DMS53 treated with DMSO at 0.1 percent for 48 hours (cell line): Measurements from ENCODE around the gene PLCG1.

Source experiments
- DNase-seq: peaks from one replicate; lab custom pipeline; 2025; ENCODE audit not compliant: unreplicated experiment; lab: John Stamatoyannopoulos, UW

PLCG1 gene

GRCh38 chr20:41204304-41205265 is 67.2 kb downstream of the PLCG1 start:
- no peak for DNase-seq

GRCh38 chr20:41205313-41205712 is 68.0 kb downstream of the PLCG1 start:
- DNase-seq, result no peak

- peak; percentile 3 for DNase-seq
Observed at GRCh38 chr20:41213150-41213820, 75.9 kb downstream of the PLCG1 start.

GRCh38 chr20:41214202-41214601 is 76.9 kb downstream of the PLCG1 start:
- no peak for DNase-seq

GRCh38 chr20:41214666-41215065 is 77.3 kb downstream of the PLCG1 start:
- no peak for DNase-seq

GRCh38 chr20:41217422-41217821 is 80.1 kb downstream of the PLCG1 start:
- no peak for DNase-seq

GRCh38 chr20:41218466-41218865 is 81.1 kb downstream of the PLCG1 start:
- DNase-seq, result no peak

- DNase-seq, result no peak
Observed at GRCh38 chr20:41219824-41220223, 82.5 kb downstream of the PLCG1 start.

GRCh38 chr20:41221614-41222218 is 84.4 kb downstream of the PLCG1 start:
- no peak for DNase-seq

GRCh38 chr20:41222296-41222695 is 85.0 kb downstream of the PLCG1 start:
- DNase-seq, result no peak

- no peak for DNase-seq
Observed at GRCh38 chr20:41222703-41223102, 85.4 kb downstream of the PLCG1 start.

- no peak for DNase-seq
Observed at GRCh38 chr20:41223112-41223511, 85.8 kb downstream of the PLCG1 start.

- no peak for DNase-seq
Observed at GRCh38 chr20:41224281-41224680, 86.9 kb downstream of the PLCG1 start.

GRCh38 chr20:41225091-41225490 is 87.7 kb downstream of the PLCG1 start:
- no peak for DNase-seq

- DNase-seq, result no peak
Observed at GRCh38 chr20:41226426-41226825, 89.1 kb downstream of the PLCG1 start.
